CD4-positive, alpha-beta T cell treated with Interleukin-17A for 1 hour (primary cell): ENCODE results near the gene UBE2J1.
A peak's percentile ranks its signal among the peaks of the same experiment; 100 is the strongest.

Experiments
- DNase-seq: peaks from one replicate; pipeline ENCODE4 v3.0.0-alpha.2; 2020

UBE2J1 gene

DNA sequence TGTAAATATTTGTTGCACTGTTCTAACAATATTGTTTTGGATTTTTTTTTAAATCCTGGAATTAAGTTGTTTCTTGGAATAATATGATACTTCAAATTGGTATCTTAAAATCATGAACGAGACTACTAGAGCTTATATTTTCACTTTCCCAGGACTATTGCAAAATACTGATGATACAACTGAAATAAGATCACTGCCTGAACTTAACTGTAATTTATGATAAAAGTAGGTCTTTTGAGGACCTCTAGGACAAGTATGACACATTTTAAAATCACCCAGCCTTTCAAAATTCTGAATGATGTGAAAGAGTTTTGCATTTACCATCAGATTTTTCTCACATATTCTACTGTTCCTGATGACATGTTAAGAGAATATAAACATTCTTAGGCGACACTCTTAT is 8.6 kb upstream of the UBE2J1 start:
- no peak for DNase-seq

- DNase-seq: no peak
Observed at GRCh38 chr6:89360415-89360999, 8.0 kb upstream of the UBE2J1 start.

- no peak for DNase-seq
Observed at GRCh38 chr6:89359561-89359960, 7.0 kb upstream of the UBE2J1 start.

DNA sequence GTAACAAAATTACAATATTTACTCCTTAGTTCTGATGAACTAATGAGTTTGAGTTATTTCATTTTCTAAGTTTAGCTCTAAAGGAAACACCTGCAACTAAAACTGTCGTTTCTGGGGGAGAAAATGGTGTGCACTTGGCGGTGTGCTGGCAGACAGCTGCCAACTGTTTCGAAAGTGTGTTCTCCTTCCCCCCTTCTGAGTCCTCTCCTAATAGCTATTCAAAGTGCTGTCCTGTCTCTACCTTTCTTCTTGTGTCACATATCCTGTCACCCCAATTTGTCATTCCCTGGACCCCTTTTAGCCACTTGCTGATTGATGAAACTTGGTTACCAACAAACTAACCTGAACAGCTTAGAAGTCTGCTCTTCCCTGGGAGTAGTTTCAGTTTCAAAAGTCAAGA is 4.9 kb upstream of the UBE2J1 start:
- peak; percentile 29 for DNase-seq

GRCh38 chr6:89356642-89357170 is 4.2 kb upstream of the UBE2J1 start:
- DNase-seq: no peak

DNA sequence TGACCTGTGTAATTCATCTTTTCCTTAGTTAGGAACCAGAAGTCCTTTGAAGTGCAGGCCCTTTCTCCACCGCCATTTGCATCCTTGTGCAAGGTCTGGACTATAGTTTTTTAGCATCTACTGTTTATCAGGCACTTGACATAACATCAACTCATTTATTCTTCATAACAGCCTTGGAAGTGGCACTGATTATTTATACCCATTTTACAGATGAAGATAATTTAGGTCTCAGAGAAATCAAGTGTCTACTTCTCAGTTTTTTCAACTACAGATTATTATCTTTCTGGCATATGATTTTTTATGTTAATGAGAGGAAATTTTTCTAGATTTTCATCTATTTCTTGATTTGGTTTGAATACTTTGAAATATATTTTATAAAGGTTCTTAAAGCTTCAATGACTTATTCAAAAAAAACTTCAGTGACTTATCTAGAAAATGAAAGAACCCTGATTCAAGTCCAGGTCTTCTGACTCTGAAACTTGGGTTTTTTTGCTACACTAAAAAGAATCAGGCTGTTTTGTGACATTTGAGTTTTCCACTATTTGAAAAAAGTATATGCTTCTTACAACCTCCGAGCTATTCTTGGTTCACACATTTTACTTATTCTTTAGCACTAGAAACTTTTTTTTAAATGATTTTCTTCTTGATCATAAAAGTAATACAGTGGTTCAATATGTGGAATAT is 3.1 kb upstream of the UBE2J1 start:
- DNase-seq: no peak

- DNase-seq: no peak
Observed at GRCh38 chr6:89353702-89354392, 1.3 kb upstream of the UBE2J1 start.

DNA sequence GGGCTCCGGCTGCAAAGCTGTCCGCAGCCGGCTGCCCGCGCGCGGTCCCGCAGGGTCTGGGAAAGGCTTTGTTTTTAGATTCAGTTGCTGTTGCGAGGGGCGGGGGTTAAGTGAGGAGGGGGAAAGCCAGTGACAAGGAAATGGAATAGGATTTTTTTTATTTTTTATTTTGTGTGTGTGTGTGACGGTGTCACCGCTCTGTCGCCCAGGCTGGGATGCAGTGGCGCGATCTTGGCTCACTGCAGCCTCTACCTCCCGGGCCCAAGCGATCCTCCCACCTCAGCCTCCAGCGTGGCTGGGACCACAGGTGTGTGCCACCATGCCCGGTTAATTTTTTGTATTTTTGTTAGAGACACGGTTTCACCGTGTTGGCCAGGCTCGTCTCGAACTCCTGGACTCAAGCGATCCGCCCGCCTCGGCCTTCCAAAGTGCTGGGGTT is 615 bp upstream of the UBE2J1 start:
- DNase-seq: no peak

DNA sequence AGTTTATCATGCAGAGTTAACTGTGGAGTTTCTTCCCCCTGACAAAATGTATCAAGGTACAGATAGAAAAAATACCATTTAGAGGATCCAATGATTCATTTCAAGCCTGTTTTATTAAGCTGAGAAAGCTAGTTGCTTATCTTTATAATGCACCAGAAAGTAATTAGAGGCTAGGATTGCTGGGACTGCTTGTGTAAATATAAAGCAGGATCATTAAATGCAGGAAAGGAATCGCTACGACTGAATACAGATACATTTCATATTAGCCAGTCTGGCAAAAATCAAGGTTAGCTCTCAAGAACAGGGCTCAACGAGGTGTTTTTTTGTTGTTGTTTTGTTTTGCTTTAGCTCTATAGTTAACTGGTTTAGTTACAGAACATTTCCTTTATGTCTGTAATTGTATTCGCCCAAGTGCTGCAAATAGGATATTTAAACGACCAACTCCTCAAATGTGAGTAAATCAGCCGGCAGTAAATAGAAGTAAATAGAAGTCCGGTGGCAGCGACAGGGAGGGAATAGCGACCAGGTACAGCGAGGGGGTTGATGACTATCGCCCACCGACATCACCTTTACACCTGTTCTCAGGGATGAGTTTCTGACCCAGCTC is 748 bp downstream of the UBE2J1 start:
- no peak for DNase-seq

DNA sequence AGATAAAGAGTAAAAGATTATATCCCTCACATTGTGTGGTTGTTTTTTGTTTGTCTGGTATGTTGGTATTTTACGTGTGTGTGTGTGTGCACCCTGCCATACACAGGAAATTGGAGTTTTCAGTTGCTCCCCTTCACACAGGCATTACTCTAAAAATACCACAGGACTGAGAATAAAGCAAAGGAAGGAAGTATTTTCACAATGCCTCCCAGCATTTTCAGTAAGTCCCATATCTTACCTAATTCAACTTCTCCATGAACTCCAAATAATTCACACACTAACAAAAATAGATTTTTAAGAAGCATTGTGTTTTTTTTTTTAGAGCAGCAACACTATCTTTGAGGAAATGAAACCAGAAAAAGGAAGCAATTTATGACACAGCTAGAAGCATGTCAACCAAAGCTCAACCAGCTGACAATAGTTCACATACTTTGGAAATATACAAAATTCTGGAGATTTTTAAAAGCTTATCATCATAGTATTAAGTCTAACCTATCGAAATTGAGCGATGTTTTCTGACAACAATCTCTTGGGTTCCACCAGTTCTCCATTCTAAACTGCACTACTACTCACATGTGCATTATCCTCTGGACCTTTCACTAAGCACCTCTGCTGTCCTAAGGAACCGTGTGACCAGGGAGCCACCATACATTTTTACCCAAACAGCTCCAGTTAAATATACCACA is 2.1 kb downstream of the UBE2J1 start:
- peak; percentile 45 for DNase-seq

DNA sequence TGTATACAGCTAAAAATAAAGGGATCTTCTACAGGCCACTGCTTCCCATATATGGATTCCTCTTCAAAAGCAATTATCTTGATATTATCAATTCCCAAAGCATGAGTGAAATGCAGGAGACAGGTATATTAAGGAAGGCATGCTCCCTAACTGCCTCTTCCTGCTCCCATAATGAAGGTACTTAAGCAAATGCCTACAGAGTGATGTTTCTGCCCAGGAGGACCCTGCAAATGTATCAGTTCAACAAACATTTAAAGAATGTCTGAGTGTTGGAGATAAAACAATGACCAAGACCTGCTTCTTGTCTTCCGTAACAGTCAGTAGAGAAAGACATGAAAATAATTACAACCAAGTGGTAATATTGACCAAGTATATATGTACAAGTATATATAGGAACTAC is 4.2 kb downstream of the UBE2J1 start:
- DNase-seq: no peak

DNA sequence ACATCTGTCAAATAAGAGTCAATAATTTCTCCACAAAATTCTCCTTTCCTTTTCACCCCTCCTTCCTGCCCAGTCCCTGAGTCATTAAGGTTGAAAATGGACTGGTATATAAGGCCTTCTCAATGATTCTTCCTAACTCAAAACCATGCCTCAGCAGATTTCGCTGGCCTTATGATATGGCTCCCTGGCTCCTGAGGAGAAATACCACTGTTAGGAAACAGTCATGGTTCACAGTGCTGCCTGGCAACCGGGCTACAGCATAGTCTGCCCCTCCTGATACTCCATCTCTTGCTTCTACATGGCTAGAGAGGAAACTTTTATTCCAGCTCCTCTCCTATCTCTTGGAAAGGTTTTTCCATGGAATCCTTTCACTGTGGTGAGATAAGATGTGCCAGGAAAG is 4.7 kb downstream of the UBE2J1 start:
- DNase-seq: no peak

- no peak for DNase-seq
Observed at GRCh38 chr6:89346433-89346832, 6.1 kb downstream of the UBE2J1 start.

- DNase-seq: no peak
Observed at GRCh38 chr6:89339565-89339964, 13.0 kb downstream of the UBE2J1 start.

GRCh38 chr6:89335164-89335563 is 17.4 kb downstream of the UBE2J1 start:
- no peak for DNase-seq

DNA sequence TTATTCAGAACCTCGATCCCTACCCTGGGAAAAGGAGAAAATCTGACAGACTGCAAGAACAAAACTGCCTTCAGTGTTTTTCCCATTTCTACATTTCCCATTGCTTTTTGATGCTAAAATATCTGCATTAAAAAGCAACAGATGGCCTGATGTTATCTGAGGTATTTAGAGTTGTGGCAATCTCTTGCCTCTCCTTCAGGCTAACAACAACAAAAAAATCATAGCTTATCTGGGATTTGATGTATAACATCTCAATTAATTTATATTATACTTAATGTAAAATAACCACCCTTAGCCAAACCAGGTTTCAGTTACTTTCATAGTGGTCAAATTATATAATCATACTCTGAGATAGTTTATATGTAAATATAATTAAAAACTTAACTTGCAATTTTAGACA is 21.6 kb downstream of the UBE2J1 start:
- no peak for DNase-seq

DNA sequence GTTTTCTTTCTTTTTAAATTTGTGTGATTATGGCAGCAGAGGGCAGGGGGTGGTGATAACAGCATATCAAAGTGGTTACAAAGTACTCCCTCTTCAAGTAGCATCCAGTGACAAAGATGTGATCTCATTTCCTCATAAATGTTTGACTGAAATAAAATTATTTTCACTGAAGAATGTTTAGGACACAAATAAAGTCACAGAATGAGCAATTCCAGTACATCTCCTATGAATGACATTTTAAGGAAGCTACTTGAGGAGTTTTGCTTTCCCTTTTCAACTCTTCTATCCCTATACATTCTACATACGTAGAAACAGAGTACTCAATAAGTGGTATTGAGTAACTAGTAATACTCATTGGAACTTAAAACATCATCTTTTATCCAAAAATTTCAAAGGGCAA is 23.5 kb downstream of the UBE2J1 start:
- no peak for DNase-seq

DNA sequence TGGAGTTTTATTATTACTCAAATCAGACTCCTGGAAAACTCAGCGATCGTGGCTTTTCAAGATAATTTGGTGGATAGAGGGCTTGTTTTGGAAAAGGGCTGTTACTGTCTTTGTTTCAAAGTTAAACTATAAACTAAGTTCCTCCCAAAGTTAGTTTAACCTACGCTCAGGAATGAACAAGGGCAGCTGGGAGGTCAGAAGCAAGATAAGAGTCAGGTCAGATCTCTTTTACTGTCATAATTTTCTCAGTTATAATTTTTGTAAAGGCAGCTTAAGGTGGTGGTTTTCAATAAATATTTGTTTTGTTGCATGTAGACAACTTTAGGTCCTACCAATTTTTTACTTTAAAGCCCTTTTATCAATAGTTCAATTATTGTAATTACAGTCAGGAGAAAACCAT is 28.2 kb downstream of the UBE2J1 start:
- no peak for DNase-seq

DNA sequence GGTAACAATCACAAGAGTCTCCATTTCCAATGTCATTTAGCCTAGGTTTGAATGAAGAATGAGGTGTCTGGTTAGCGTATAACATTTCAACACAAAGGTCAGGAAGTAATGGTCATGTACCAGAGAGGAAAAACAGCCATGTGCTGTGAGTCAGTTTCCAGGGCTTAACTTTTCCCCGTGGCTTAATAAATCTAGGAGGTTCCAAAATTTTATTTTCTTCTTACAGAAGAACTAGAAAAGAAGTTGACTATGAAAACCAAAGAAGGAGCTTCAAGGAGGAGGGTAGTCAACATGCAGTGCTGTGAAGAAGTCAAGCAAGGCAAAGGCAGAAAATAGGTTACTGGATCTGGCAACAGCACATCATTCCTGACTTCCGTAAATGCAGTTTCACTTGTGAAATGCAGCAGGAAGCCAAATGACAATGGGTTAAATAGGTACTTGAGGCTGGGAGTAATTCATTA is 29.0 kb downstream of the UBE2J1 start:
- no peak for DNase-seq

DNA sequence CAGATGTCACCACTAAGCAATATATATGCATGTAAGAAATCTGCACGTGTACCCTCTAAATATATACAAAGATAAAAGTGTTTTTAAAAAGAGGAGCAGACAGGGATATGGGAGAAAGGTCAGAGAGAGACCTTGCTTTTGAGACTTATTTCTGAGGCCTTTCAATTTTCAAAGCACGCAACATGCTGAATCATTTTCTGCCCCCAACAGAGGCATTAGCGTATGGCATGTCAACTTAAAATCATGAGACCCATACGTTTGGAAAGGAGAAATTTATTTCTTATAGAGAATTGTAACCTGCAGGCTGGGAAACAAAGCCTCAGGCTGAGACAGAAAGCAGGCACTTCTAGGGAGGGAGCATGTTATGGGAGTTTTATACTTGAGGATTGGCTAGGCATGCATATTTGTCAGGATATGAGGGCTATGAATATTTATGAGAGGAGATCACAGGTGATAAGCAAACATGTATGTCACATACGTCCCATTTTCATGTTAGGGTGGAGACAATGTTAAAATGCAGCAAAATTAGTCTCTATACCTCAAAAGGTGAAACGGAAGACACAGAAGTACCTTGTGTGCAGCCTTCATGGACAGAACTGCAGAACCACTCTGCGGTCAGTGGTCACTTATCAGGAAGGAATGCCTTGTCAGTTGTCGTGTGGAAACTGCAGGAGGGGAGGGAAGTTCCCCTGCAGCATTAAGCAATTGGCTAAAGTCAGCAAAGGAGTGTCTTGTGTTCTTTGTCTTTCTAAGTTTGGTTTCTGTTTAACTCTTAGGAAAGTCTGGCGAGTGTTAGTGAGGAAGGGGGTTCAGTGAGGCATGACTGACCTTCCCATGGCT is 31.2 kb downstream of the UBE2J1 start:
- no peak for DNase-seq

GRCh38 chr6:89320012-89320559 is 32.4 kb downstream of the UBE2J1 start:
- no peak for DNase-seq

GRCh38 chr6:89317067-89317466 is 35.5 kb downstream of the UBE2J1 start:
- no peak for DNase-seq
